ENCODE data around the gene SLC6A3. TPM values are rescaled to one million over a fixed set of nuclear protein-coding genes. Genes with fewer than 3 reads are reported as not detected.
"Not testable (repeated sequence)": the region's sequence is repeated elsewhere in the genome, so short reads cannot be mapped to it uniquely, and the experiment has no call there.

The SLC6A3 gene
- total RNA-seq, 5 donors from 2014 or later (not counting 1 experiment from before 2014, with no cell fraction given): 0.22 TPM; not detected in 4

GRCh38 chr5:1378096-1378495, 67.1 kb downstream of the SLC6A3 start:
- peaks cover 11 to 19% (median 14%) of the 10 kb centered on the region in 3 donors for H3K4me1 Mint-ChIP-seq
- CTCF ChIA-PET: interaction anchor here in 1 of 2 donors (0.8 kb wide), 1 partner anchor 266 kb away, joined by 10 read pairs; no protein-coding TSS in a partner anchor
- Histone ChIP-seq H3K36me3 (ENCODE audit: control insufficient read depth in 2 of 2, extremely low read depth in 1 of 2, insufficient read depth in 1 of 2, low read length in 1 of 2) (no peaks in the 10 kb centered on the region), H3K27ac (ENCODE audit: low read length) (no peak overlapping the region), H3K9me3 (no peaks in the 10 kb centered on the region), H3K4me3 (ENCODE audit: control insufficient read depth in 1 of 2, extremely low read depth in 1 of 2, low read length in 1 of 2) (no peak overlapping the region), H3K4me1 (ENCODE audit: control insufficient read depth in 1 of 2, extremely low read depth in 1 of 2, insufficient read depth in 2 of 2, low read length in 2 of 2) (peaks cover 0 to 28% of the 10 kb centered on the region in 2 experiments), H3K27me3 (replicated peaks in 1 of 2; ENCODE audit: control insufficient read depth in 2 of 2, extremely low read depth in 1 of 2, insufficient read depth in 2 of 2, low read length in 1 of 2) (peaks cover 0 to 23% of the 10 kb centered on the region in 2 experiments)
- no peaks in the 10 kb centered on the region for H3K36me3 Mint-ChIP-seq
- no peak for ATAC-seq (replicated peaks in 1 of 4)
- no peak overlapping the region for H3K4me3 Mint-ChIP-seq
- H3K27me3 Mint-ChIP-seq: peaks cover 0 to 7% of the 10 kb centered on the region in 2 donors
- H3K9me3 Mint-ChIP-seq: no peaks in the 10 kb centered on the region
- whole genome bisulfite sequencing (ENCODE audit: insufficient coverage): 89% methylated on average over 16 of the region's 18 CpGs
- no peak for DNase-seq
- POLR2A ChIA-PET: interaction anchor here in 1 of 2 donors (0.7 kb wide), 1 partner anchor 983 kb away, joined by 3 read pairs; no protein-coding TSS in a partner anchor
- no peak overlapping the region for H3K27ac Mint-ChIP-seq

- Mint-ChIP-seq H3K9me3 (no peaks in the 10 kb centered on the region), H3K4me3 (no peak overlapping the region), H3K27ac (no peak overlapping the region), H3K27me3 (peaks cover 0 to 7% of the 10 kb centered on the region in 2 donors), H3K4me1 (peaks cover 11 to 21% (median 14%) of the 10 kb centered on the region in 3 donors), H3K36me3 (no peaks in the 10 kb centered on the region)
- ChIA-PET CTCF (no interaction called here), POLR2A (no interaction called here)
- H3K4me1 ChIP-seq (ENCODE audit: control insufficient read depth in 1 of 2, extremely low read depth in 1 of 2, insufficient read depth in 2 of 2, low read length in 2 of 2): peaks cover 0 to 28% of the 10 kb centered on the region in 2 experiments
- no peak overlapping the region for H3K27ac ChIP-seq (ENCODE audit: low read length)
- no peak for DNase-seq
- no peak for ATAC-seq (replicated peaks in 1 of 4)
- 94% methylated on average over 3 of the region's 3 CpGs for WGBS (ENCODE audit: insufficient coverage)
- H3K9me3 ChIP-seq: no peaks in the 10 kb centered on the region
- no peaks in the 10 kb centered on the region for H3K36me3 ChIP-seq (ENCODE audit: control insufficient read depth in 2 of 2, extremely low read depth in 1 of 2, insufficient read depth in 1 of 2, low read length in 1 of 2)
- peaks cover 0 to 23% of the 10 kb centered on the region in 2 experiments for H3K27me3 ChIP-seq (replicated peaks in 1 of 2; ENCODE audit: control insufficient read depth in 2 of 2, extremely low read depth in 1 of 2, insufficient read depth in 2 of 2, low read length in 1 of 2)
- no peak overlapping the region for H3K4me3 ChIP-seq (ENCODE audit: control insufficient read depth in 1 of 2, extremely low read depth in 1 of 2, low read length in 1 of 2)
Measured at GRCh38 chr5:1376981-1377380, 68.3 kb downstream of the SLC6A3 start.

- H3K4me1 ChIP-seq (ENCODE audit: control insufficient read depth in 1 of 2, extremely low read depth in 1 of 2, insufficient read depth in 2 of 2, low read length in 2 of 2): peaks cover 0 to 28% of the 10 kb centered on the region in 2 experiments
- Mint-ChIP-seq H3K36me3 (no peaks in the 10 kb centered on the region), H3K27ac (no peak overlapping the region), H3K9me3 (no peaks in the 10 kb centered on the region), H3K4me3 (no peak overlapping the region), H3K27me3 (peaks cover 0 to 7% of the 10 kb centered on the region in 2 donors), H3K4me1 (peaks cover 6 to 18% (median 11%) of the 10 kb centered on the region in 3 donors)
- POLR2A ChIA-PET: interaction anchor here in 1 of 2 donors (0.5 kb wide), 1 partner anchor 45 kb away, joined by 3 read pairs; no protein-coding TSS in a partner anchor
- peaks cover 0 to 16% of the 10 kb centered on the region in 2 experiments for H3K27me3 ChIP-seq (replicated peaks in 1 of 2; ENCODE audit: control insufficient read depth in 2 of 2, extremely low read depth in 1 of 2, insufficient read depth in 2 of 2, low read length in 1 of 2)
- H3K9me3 ChIP-seq: no peaks in the 10 kb centered on the region
- ATAC-seq (replicated peaks in 1 of 4) (no peak), DNase-seq (no peak)
- CTCF ChIA-PET: no interaction called here
- 82% methylated on average over 14 of the region's 23 CpGs for WGBS (ENCODE audit: insufficient coverage)
- no peak overlapping the region for H3K27ac ChIP-seq (ENCODE audit: low read length)
- H3K4me3 ChIP-seq (ENCODE audit: control insufficient read depth in 1 of 2, extremely low read depth in 1 of 2, low read length in 1 of 2): no peak overlapping the region
- H3K36me3 ChIP-seq (ENCODE audit: control insufficient read depth in 2 of 2, extremely low read depth in 1 of 2, insufficient read depth in 1 of 2, low read length in 1 of 2): no peaks in the 10 kb centered on the region
Measured at GRCh38 chr5:1375871-1376810, 69.1 kb downstream of the SLC6A3 start.

GRCh38 chr5:1374679-1375055, 70.6 kb downstream of the SLC6A3 start:
- CTCF ChIA-PET: no interaction called here
- Mint-ChIP-seq H3K36me3 (no peaks in the 10 kb centered on the region), H3K4me3 (no peak overlapping the region), H3K27me3 (peaks cover 0 to 7% of the 10 kb centered on the region in 2 donors), H3K4me1 (peaks cover 0 to 13% (median 4%) of the 10 kb centered on the region in 3 donors), H3K9me3 (no peaks in the 10 kb centered on the region), H3K27ac (no peak overlapping the region)
- DNase-seq: no peak
- H3K4me1 ChIP-seq (ENCODE audit: control insufficient read depth in 1 of 2, extremely low read depth in 1 of 2, insufficient read depth in 2 of 2, low read length in 2 of 2): peaks cover 0 to 18% of the 10 kb centered on the region in 2 experiments
- peak overlapping the region; percentile 31 for H3K27ac ChIP-seq (ENCODE audit: low read length)
- no peaks in the 10 kb centered on the region for H3K36me3 ChIP-seq (ENCODE audit: control insufficient read depth in 2 of 2, extremely low read depth in 1 of 2, insufficient read depth in 1 of 2, low read length in 1 of 2)
- no peak overlapping the region for H3K4me3 ChIP-seq (ENCODE audit: control insufficient read depth in 1 of 2, extremely low read depth in 1 of 2, low read length in 1 of 2)
- POLR2A ChIA-PET: interaction anchor here in 1 of 2 donors (0.7 kb wide), 1 partner anchor 261 kb away, joined by 3 read pairs; no protein-coding TSS in a partner anchor
- peaks cover 0 to 4% of the 10 kb centered on the region in 2 experiments for H3K27me3 ChIP-seq (replicated peaks in 1 of 2; ENCODE audit: control insufficient read depth in 2 of 2, extremely low read depth in 1 of 2, insufficient read depth in 2 of 2, low read length in 1 of 2)
- no peaks in the 10 kb centered on the region for H3K9me3 ChIP-seq
- no peak for ATAC-seq (replicated peaks in 1 of 4)
- 79% methylated on average over 5 of the region's 6 CpGs for WGBS (ENCODE audit: insufficient coverage)

- Histone ChIP-seq H3K4me3 (ENCODE audit: control insufficient read depth in 1 of 2, extremely low read depth in 1 of 2, low read length in 1 of 2) (no peak overlapping the region), H3K27me3 (replicated peaks in 1 of 2; ENCODE audit: control insufficient read depth in 2 of 2, extremely low read depth in 1 of 2, insufficient read depth in 2 of 2, low read length in 1 of 2) (no peaks in the 10 kb centered on the region), H3K27ac (ENCODE audit: low read length) (peak overlapping the region; percentile 31), H3K36me3 (ENCODE audit: control insufficient read depth in 2 of 2, extremely low read depth in 1 of 2, insufficient read depth in 1 of 2, low read length in 1 of 2) (no peaks in the 10 kb centered on the region), H3K4me1 (ENCODE audit: control insufficient read depth in 1 of 2, extremely low read depth in 1 of 2, insufficient read depth in 2 of 2, low read length in 2 of 2) (peaks cover 0 to 18% of the 10 kb centered on the region in 2 experiments), H3K9me3 (no peaks in the 10 kb centered on the region)
- ATAC-seq (replicated peaks in 1 of 4) (peak in 2 of 4 experiments; percentile 31 to 70), DNase-seq (peak in 12 of 35 experiments; percentile 6 to 54 (median 34))
- Mint-ChIP-seq H3K4me1 (peaks cover 0 to 13% (median 4%) of the 10 kb centered on the region in 3 donors), H3K36me3 (no peaks in the 10 kb centered on the region), H3K4me3 (no peak overlapping the region), H3K9me3 (no peaks in the 10 kb centered on the region), H3K27me3 (peaks cover 0 to 7% of the 10 kb centered on the region in 2 donors), H3K27ac (no peak overlapping the region)
- ChIA-PET POLR2A (interaction anchor here in 1 of 2 donors (0.7 kb wide), 2 partner anchors 261 to 1178 kb away, joined by 3 read pairs; no protein-coding TSS in a partner anchor), CTCF (no interaction called here)
- WGBS (ENCODE audit: insufficient coverage): 49% methylated on average over 6 of the region's 9 CpGs
Measured at GRCh38 chr5:1374030-1374678, 71.1 kb downstream of the SLC6A3 start.

GRCh38 chr5:1371972-1372342, 73.3 kb downstream of the SLC6A3 start:
- H3K9me3 Mint-ChIP-seq; H3K27me3 Mint-ChIP-seq; H3K4me3 Mint-ChIP-seq; H3K36me3 Mint-ChIP-seq; POLR2A ChIA-PET; H3K27me3 ChIP-seq (replicated peaks in 1 of 2; ENCODE audit: control insufficient read depth in 2 of 2, extremely low read depth in 1 of 2, insufficient read depth in 2 of 2, low read length in 1 of 2); ATAC-seq (replicated peaks in 1 of 4); CTCF ChIA-PET; H3K4me3 ChIP-seq (ENCODE audit: control insufficient read depth in 1 of 2, extremely low read depth in 1 of 2, low read length in 1 of 2); H3K9me3 ChIP-seq; H3K36me3 ChIP-seq (ENCODE audit: control insufficient read depth in 2 of 2, extremely low read depth in 1 of 2, insufficient read depth in 1 of 2, low read length in 1 of 2); H3K27ac Mint-ChIP-seq; DNase-seq; H3K27ac ChIP-seq (ENCODE audit: low read length): not testable (repeated sequence)
- WGBS (ENCODE audit: insufficient coverage): 96% methylated on average over 3 of the region's 4 CpGs
- H3K4me1 ChIP-seq (ENCODE audit: control insufficient read depth in 1 of 2, extremely low read depth in 1 of 2, insufficient read depth in 2 of 2, low read length in 2 of 2): peaks cover 0 to 18% of the 10 kb centered on the region in 2 experiments
- H3K4me1 Mint-ChIP-seq: peaks cover 0 to 11% (median 4%) of the 10 kb centered on the region in 3 donors
